GM18511 (cell line): ENCODE measurements around the gene ACER1.
"Not testable (repeated sequence)": the region's sequence is repeated elsewhere in the genome, so short reads cannot be mapped to it uniquely, and the experiment has no call there.

Source experiments
- ATAC-seq: cut with Tn5 transposase; IDR thresholded peaks from one replicate; pipeline ENCODE4 v1.9.1; 2021; ENCODE audit warnings: mild to moderate bottlenecking, moderate library complexity; ENCODE audit not compliant: unreplicated experiment

ACER1 gene

GRCh38 chr19:6357174-6357573 is 23.8 kb upstream of the ACER1 start:
- no peak for ATAC-seq

- ATAC-seq, result not testable (repeated sequence)
These were observed 22.1 kb upstream of the ACER1 start for GRCh38 chr19:6355321-6356040.

- ATAC-seq, result no peak
These were observed 20.8 kb upstream of the ACER1 start for GRCh38 chr19:6354098-6354674.

- no peak for ATAC-seq
These were observed 19.2 kb upstream of the ACER1 start for GRCh38 chr19:6352381-6353165.

- no peak for ATAC-seq
These were observed 17.3 kb upstream of the ACER1 start for GRCh38 chr19:6350688-6351087.

- not testable (repeated sequence) for ATAC-seq
These were observed 15.9 kb upstream of the ACER1 start for GRCh38 chr19:6349271-6349670.

- ATAC-seq, result no peak
These were observed 10.1 kb upstream of the ACER1 start for GRCh38 chr19:6343462-6343861.

GRCh38 chr19:6340493-6341201 is 7.2 kb upstream of the ACER1 start:
- ATAC-seq, result no peak

- no peak for ATAC-seq
These were observed 1.3 kb upstream of the ACER1 start for GRCh38 chr19:6334490-6335285.

- ATAC-seq, result no peak
These were observed 6.6 kb downstream of the ACER1 start for GRCh38 chr19:6326815-6327214.

GRCh38 chr19:6325614-6326013 is 7.8 kb downstream of the ACER1 start:
- no peak for ATAC-seq

- no peak for ATAC-seq
These were observed 8.7 kb downstream of the ACER1 start for GRCh38 chr19:6324757-6325156.

GRCh38 chr19:6322284-6322683 is 11.1 kb downstream of the ACER1 start:
- no peak for ATAC-seq

- no peak for ATAC-seq
These were observed 14.0 kb downstream of the ACER1 start for GRCh38 chr19:6319376-6319775.

- no peak for ATAC-seq
These were observed 14.6 kb downstream of the ACER1 start for GRCh38 chr19:6318772-6319171.

- ATAC-seq, result not testable (repeated sequence)
These were observed 17.8 kb downstream of the ACER1 start for GRCh38 chr19:6315646-6316045.

GRCh38 chr19:6313398-6313969 is 19.9 kb downstream of the ACER1 start:
- ATAC-seq, result no peak

GRCh38 chr19:6312018-6312417 is 21.4 kb downstream of the ACER1 start:
- no peak for ATAC-seq

GRCh38 chr19:6298413-6298812 is 35.0 kb downstream of the ACER1 start:
- ATAC-seq, result no peak

GRCh38 chr19:6297202-6297601 is 36.2 kb downstream of the ACER1 start:
- no peak for ATAC-seq
